Endodermal cell (in vitro differentiated cells): ENCODE results near the gene PF4V1. TPM values are rescaled to one million over a fixed set of nuclear protein-coding genes. Genes with fewer than 3 reads are reported as not detected.

Experiments used
- DNase-seq: peaks from one replicate; pipeline ENCODE4 v3.0.0-alpha.2; 2017
- H3K27ac ChIP-seq: 2 replicates; pipeline ENCODE4 v1.5.1; 2013; ENCODE audit warnings: mild to moderate bottlenecking, low read depth, low read length, moderate library complexity
- H3K27me3 ChIP-seq: 2 replicates; pipeline ENCODE4 v1.6.1; 2013; ENCODE audit warnings: mild to moderate bottlenecking, low read length, moderate library complexity; ENCODE audit not compliant: insufficient read depth, control insufficient read depth, poor library complexity, severe bottlenecking
- H3K36me3 ChIP-seq: 2 replicates; pipeline ENCODE4 v1.7.0; 2013; ENCODE audit warnings: mild to moderate bottlenecking, low read length, moderate library complexity; ENCODE audit not compliant: control insufficient read depth, insufficient read depth
- H3K4me1 ChIP-seq: one replicate; pipeline ENCODE4 v1.7.0; 2013; ENCODE audit warnings: low read length; ENCODE audit not compliant: control insufficient read depth, insufficient read depth
- H3K4me3 ChIP-seq: 2 replicates; pipeline ENCODE4 v1.5.1; 2013; ENCODE audit warnings: mild to moderate bottlenecking, low read length, moderate library complexity
- H3K9ac ChIP-seq: 2 replicates; pipeline ENCODE4 v1.6.1; 2013; ENCODE audit warnings: mild to moderate bottlenecking, low read length, moderate library complexity; ENCODE audit not compliant: poor library complexity, severe bottlenecking; ENCODE audit errors: extremely low read depth
- H3K9me3 ChIP-seq: 2 replicates; pipeline ENCODE4 v1.6.1; 2013; ENCODE audit warnings: mild to moderate bottlenecking, low read length, moderate library complexity; ENCODE audit not compliant: control insufficient read depth
- H3K27ac Mint-ChIP-seq: 2 replicates; pipeline ENCODE4 v1.8.0; 2020; ENCODE audit warnings: mixed read lengths
- H3K27me3 Mint-ChIP-seq: 2 replicates; pipeline ENCODE4 v1.8.0; 2021; ENCODE audit warnings: mild to moderate bottlenecking, mixed read lengths; ENCODE audit not compliant: insufficient read depth
- H3K36me3 Mint-ChIP-seq: 2 replicates; pipeline ENCODE4 v1.8.0; 2020; ENCODE audit warnings: low read depth, mixed read lengths
- H3K4me1 Mint-ChIP-seq: 2 replicates; pipeline ENCODE4 v1.8.0; 2020; ENCODE audit warnings: mixed read lengths
- H3K4me3 Mint-ChIP-seq: 2 replicates; pipeline ENCODE4 v1.8.0; 2020; ENCODE audit warnings: mild to moderate bottlenecking, moderate library complexity, mixed read lengths
- H3K9me3 Mint-ChIP-seq: 2 replicates; pipeline ENCODE4 v1.8.0; 2020; ENCODE audit warnings: mild to moderate bottlenecking, mixed read lengths
- WGBS, 2 experiments: methylation state at CpG; one replicate each; pipeline versions ENCODE4 v1.1.5 to v1.1.7; 2013; ENCODE audit warnings: missing lambda C conversion rate in 2 of 2, mixed read lengths in 1 of 2; ENCODE audit not compliant: insufficient coverage in 1 of 2, insufficient read length in 1 of 2; 5-methylcytosine and 5-hydroxymethylcytosine counted together
- total RNA-seq, 2 donors: library from RNA; stranded (reverse); fragmentation: NEBNext Ultra II Directional in 1 of 2; extraction: Animal tissue kit (Norgen Biotek cat#: 25700) in 1 of 2; gene quantifications; 2 replicates in 1 of 2; 3 replicates in 1 of 2; pipeline ENCODE4 v1.2.1, GENCODE V29; 2021
- TF ChIP-seq, protein P1 (sequence below): fragments of 200-600 bp; sonication (generic); conservative IDR thresholded peaks from 2 replicates; pipeline ENCODE4 v1.5.0; 2021; ENCODE audit warnings: antibody characterized with exemption, mild to moderate bottlenecking

PF4V1 gene
- total RNA-seq, 2 donors from 2014 or later: not detected

DNA sequence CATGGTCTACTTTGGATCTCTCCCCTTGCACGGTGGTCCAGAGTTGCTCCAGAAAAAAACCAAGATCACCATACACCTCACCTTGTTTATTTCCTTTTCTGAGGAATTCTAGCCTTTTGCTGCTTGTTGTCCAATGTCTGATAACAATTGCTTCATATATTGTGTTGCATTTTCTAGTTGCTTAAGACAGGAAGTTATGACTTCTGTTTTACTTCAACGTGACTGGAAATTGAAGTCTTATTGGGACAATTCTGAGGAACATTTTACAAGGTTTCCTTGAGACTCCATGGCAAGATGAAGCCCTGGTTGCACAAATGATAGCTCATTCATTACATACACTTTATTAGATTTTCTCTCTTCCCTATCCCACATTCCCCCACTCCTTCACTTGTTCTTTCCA lies 21.3 kb downstream of the PF4V1 start:
- 91 to 100% methylated on average over 2 of the region's 2 CpGs for WGBS, 2 experiments
- H3K4me3 Mint-ChIP-seq: no peak overlapping the region

DNA sequence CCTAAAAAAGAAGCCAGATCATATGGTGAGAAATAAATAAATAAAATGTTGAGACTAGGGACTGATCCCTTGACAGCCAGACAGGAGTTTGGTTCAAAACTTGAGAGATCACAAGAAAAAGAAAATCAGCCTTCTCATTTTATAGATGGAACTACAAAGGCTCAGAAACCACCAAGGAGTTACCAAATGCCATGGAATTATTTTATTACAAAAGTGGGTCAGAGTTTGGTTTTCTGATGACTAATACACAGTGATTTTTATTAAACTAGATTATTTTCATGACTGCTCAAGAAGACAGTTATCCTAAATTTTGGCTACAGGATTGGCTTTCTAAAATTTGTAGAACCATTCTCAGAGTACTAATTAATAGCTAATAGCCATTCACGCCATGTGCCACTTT lies 22.3 kb downstream of the PF4V1 start:
- Histone ChIP-seq H3K27me3 (peaks cover 4% of the 10 kb centered on the region), H3K4me3 (no peak overlapping the region), H3K27ac (no peak overlapping the region), H3K36me3 (no peaks in the 10 kb centered on the region), H3K9me3 (no peaks in the 10 kb centered on the region), H3K4me1 (no peaks in the 10 kb centered on the region), H3K9ac (no peak overlapping the region)
- no peak overlapping the region for H3K4me3 Mint-ChIP-seq
- 83% methylated on average over 1 of the region's 1 CpG; no CpG with 5 or more reads in 1 of the 2 experiments for WGBS, 2 experiments
- H3K27ac Mint-ChIP-seq: no peak overlapping the region
- no peaks in the 10 kb centered on the region for H3K9me3 Mint-ChIP-seq
- H3K27me3 Mint-ChIP-seq: peaks cover 28% of the 10 kb centered on the region
- no peaks in the 10 kb centered on the region for H3K4me1 Mint-ChIP-seq
- DNase-seq: no peak
- no peaks in the 10 kb centered on the region for H3K36me3 Mint-ChIP-seq
- TF ChIP-seq, protein P1, sequence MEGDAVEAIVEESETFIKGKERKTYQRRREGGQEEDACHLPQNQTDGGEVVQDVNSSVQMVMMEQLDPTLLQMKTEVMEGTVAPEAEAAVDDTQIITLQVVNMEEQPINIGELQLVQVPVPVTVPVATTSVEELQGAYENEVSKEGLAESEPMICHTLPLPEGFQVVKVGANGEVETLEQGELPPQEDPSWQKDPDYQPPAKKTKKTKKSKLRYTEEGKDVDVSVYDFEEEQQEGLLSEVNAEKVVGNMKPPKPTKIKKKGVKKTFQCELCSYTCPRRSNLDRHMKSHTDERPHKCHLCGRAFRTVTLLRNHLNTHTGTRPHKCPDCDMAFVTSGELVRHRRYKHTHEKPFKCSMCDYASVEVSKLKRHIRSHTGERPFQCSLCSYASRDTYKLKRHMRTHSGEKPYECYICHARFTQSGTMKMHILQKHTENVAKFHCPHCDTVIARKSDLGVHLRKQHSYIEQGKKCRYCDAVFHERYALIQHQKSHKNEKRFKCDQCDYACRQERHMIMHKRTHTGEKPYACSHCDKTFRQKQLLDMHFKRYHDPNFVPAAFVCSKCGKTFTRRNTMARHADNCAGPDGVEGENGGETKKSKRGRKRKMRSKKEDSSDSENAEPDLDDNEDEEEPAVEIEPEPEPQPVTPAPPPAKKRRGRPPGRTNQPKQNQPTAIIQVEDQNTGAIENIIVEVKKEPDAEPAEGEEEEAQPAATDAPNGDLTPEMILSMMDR: no peak

More for the DNA sequence above, 21.3 kb downstream of the PF4V1 start:
- H3K9me3 Mint-ChIP-seq: no peaks in the 10 kb centered on the region
- H3K27me3 Mint-ChIP-seq: peaks cover 38% of the 10 kb centered on the region
- no peak overlapping the region for H3K27ac Mint-ChIP-seq
- DNase-seq: no peak
- no peaks in the 10 kb centered on the region for H3K9me3 ChIP-seq
- no peaks in the 10 kb centered on the region for H3K4me1 ChIP-seq
- TF ChIP-seq, protein P1: no peak
- no peak overlapping the region for H3K4me3 ChIP-seq
- peaks cover 14% of the 10 kb centered on the region for H3K27me3 ChIP-seq
- H3K36me3 Mint-ChIP-seq: no peaks in the 10 kb centered on the region
- no peak overlapping the region for H3K9ac ChIP-seq
- H3K4me1 Mint-ChIP-seq: peaks cover 3% of the 10 kb centered on the region
- no peaks in the 10 kb centered on the region for H3K36me3 ChIP-seq
- no peak overlapping the region for H3K27ac ChIP-seq

DNA sequence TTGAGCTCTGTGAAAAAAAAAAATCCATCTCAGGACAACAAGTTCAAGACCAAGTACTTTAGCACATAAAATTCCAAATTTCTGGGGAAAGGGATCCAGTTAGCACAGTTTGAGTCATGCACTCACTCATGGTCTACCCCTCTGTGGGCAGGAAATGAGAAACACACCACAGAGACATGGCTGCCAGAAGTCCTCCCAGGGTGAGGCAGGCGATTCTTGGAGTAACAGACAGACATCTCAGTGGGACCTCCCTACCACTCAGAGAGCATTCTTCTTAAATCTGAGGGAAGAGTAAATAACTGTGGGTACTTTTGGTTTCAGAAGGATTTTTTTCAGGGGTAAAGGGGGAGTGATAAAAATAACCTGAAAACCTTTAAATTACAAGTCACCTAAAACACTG lies 30.2 kb downstream of the PF4V1 start:
- no peak overlapping the region for H3K27ac ChIP-seq

More for the DNA sequence above, 30.2 kb downstream of the PF4V1 start:
- Mint-ChIP-seq H3K4me1 (peaks cover 3% of the 10 kb centered on the region), H3K9me3 (no peaks in the 10 kb centered on the region), H3K27ac (no peak overlapping the region), H3K36me3 (no peaks in the 10 kb centered on the region), H3K27me3 (no peaks in the 10 kb centered on the region), H3K4me3 (no peak overlapping the region)
- Histone ChIP-seq H3K9ac (no peak overlapping the region), H3K9me3 (no peaks in the 10 kb centered on the region), H3K36me3 (no peaks in the 10 kb centered on the region), H3K4me1 (no peaks in the 10 kb centered on the region), H3K27me3 (no peaks in the 10 kb centered on the region), H3K4me3 (no peak overlapping the region)
- 92% methylated on average over 1 of the region's 1 CpG; no CpG with 5 or more reads in 1 of the 2 experiments for WGBS, 2 experiments
- TF ChIP-seq, protein P1: no peak
- DNase-seq: no peak
